ENCODE results near the gene C1orf174. TPM values are rescaled to one million over a fixed set of nuclear protein-coding genes. Genes with fewer than 3 reads are reported as not detected.

Gene C1orf174
- total RNA-seq, 1 donor from 2014 or later, result 20.5 TPM

DNA sequence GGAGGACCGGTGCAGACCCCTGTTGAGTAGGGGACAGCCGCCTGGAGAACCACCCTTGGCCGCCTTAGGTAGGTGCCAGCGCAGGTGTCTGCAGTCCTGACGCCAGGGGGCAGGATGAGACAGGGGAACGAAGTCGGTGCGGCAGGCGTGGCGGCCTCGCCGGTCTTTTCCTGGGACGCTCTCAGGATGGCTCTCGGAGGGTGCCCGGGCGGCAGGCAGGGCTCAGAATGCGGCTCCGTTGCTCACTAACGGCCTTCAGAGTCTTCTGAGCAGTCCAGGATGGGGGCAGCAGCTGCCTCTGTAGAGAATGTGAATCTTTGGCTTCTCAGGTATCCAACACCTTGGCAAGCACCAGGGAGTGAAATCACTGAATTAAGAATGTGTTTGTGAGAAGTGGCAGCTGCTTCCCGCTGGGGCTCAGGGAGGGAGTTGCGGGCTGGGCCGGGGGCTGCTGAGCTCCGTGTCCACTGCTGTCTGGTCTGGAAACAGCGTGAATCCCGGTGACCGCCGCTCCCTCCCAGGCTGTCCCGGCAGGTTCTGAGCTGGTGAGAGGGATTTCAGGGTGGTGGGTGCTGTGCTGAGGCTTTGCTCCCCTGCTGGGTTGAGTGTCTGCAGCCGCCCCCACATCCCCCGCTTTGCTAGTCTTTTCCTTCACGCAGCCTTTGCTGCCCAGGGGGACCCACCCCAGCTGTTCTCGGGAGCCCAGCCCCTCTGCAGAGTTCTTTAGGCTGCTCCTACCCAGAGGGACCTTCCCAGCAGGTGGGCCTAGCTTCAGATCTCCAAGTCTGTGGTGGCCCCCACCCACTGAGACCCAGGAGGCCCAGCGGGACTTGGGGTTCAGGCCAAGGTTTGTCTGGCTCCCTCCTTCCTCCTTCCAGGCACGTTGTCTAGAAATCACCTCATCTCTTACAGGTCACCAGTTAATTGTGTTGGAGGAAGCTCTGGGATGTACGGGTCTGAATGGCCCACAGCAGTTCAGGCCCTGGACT lies 11.1 kb upstream of the C1orf174 start:
- DNase-seq (ENCODE audit: low spot score), result no peak

DNA sequence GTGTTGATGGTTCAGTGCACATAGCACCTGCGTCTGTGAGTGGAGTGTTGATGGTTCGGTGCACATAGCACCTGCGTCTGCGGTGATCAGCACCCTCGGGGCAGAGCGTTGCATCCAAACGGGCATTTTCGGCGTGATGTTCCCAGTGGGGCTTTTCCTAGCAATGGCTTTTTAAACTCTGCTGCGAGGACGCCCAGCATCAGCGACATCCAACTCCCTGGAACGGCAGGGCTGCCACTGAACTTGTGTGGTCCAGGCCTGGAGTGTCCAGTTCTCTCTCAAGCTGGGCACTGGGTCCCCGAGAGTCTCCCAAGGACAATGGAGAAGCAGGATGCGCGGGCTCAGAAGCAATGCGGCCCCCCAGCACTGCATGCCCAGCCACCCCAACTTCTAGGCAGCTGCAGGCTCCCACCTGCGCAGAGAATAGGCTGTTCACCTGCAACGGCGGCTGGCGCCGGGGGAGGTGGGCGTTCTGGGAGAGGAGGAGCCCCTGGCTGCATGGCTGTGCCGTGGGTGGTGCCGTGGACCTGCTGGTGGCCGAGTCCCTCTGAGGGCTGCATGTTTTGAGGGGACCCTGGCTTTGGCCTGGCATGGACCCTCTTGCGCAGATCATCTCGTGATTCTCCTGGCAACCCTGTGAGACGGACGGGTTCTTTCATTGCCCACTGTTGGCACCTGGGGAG lies 10.1 kb upstream of the C1orf174 start:
- no peak for DNase-seq (ENCODE audit: low spot score)

DNA sequence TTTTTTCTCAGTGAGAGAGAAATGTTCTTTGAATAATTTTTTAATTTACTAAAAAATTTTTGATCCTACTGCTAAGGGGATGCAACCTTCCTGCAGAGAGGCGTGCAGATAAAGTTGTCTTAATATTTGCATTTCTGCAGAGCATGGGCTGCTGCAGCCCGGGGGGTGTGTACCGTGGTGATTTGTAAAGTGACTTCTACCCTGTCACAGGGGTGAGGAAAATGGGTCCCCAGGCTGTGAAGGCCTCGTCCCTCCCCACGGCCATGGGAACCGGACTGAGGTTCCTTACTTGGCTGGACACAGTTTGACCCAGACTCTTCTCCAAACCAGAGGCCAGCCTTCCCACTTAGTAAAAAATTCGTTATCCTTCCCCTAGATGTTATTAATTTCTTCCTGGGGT lies 9.5 kb upstream of the C1orf174 start:
- no peak for DNase-seq (ENCODE audit: low spot score)

DNA sequence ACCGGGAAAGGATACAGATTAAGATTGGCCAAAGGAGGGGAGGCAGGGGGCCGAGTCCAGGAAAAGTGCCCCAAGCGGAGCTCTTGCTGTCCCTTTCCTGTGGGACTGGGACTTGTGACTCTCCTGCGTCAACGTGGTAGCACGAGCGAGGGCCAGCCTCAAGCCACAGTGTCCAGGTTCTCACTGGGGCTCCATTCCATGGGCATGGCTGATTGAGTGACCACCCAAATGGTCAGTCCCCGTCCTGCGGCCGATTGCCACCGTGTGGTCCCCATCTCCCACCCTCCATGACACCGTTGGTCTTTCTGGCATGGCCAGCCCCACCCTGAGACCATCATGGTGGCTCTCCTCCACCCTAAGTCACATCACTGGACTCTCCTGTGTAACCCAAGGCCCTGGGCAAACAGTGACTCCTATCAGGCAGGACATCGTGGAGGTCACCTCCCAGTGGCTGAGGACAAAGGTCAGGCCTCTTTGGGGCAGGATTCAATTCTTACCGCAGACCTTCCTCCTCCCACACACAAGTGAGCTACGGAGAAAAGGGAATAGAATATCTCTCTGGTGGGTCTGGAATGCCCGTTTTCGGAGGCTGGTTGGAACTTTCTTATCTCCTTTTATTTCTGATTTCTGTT lies 8.9 kb upstream of the C1orf174 start:
- no peak for DNase-seq (ENCODE audit: low spot score)

DNA sequence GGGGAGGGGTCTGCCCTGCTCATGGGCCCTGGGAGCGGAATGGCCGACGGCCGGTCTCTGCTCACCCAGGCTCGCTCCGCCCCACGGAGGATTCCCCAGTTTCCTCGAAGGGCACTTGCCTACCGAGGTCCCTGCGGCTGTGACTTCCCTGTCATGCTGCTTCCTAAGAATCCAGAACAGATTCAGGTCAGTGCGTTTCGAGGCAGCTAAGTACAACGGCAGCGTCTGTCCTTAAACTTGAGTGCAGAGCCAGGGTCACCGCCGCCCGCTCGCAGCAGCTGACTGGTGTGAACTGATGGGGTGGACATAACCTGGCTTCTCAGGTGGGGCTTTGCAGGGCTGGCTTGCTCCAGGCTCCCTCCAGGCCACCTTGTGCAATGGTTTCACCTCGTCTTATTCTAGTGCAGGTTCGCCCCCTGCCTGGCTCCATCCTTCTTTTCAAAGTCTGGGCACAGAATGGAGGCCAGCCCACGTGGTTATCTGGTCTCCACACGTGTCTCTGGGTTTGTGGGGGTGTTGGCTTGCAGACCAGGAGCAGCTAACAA lies 7.6 kb upstream of the C1orf174 start:
- no peak for DNase-seq (ENCODE audit: low spot score)

DNA sequence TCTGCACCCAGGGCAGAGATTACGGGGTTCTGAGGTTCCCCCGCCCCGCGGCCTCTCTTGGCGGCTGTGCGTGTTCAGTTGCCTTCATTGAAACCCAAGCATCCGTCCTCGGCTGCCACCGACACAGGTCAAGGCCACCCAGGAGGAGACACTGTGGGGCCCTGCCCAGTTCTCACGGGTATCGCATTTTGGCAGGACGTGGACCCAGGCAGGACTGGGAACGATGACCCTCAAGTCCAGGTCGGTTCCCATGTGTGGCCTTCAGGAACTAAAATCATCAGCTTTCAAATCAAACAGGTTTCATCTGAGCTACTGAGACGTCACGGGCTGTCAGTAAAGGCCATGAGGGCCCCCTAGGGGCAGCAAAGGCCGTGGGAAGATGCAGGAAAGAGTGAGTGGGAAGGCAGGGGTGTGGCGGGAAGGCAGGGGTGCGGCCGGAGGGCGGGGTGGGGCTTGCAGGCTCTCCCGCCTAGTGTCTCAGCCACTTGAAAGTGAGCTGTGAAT lies 7.0 kb upstream of the C1orf174 start:
- DNase-seq (ENCODE audit: low spot score), result no peak

DNA sequence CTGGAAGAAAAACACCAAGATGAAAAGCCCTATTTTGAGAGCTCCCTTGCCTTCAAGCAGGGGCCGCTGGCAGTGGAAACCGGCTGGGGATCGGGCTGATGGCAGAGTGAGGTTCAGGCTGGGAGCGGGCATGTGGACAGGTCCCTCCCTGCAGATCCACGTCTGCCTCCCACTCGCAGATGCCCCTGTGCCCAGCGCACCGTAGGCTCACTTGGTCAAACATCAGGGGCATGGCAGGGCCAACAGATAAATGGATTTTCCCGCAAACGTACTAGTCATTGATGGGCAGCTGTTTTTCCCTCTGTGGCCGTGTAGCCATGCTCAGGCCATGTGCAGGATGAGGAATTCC lies 6.6 kb upstream of the C1orf174 start:
- no peak for DNase-seq (ENCODE audit: low spot score)

DNA sequence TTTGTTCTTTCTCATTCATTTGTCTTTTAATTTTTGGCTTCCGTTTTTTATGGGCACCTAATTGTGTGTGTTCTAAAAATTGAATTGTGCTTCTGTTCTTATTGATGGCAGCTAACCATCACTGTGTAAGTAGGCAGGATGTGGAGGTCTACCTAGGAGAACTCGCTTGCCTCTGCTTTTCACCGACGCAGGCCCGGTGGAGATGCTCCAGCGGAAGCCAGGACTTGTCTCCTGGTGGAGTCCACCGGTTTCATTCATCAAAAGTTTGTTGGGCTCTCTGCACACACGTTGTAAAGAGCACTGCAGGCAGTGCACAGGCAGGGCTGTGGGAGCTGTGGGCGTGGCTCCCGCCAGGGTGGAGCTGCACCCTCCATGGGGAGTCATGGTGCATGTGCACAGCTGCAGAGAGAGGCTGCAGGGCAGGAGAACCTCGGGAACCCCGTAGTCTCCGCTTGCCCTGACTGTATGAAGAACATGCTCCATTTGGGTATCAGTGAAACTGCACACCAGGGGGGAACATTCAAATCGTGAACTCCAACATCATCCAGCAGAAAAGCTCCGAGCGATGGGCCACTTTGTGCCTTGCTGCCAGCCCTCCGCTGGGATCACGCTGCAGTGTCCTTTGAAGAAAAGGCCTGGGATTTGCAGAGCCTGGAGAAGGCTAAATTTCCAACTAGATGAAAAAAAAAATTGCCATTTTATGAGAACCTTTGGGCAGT lies 6.0 kb upstream of the C1orf174 start:
- DNase-seq (ENCODE audit: low spot score), result no peak

DNA sequence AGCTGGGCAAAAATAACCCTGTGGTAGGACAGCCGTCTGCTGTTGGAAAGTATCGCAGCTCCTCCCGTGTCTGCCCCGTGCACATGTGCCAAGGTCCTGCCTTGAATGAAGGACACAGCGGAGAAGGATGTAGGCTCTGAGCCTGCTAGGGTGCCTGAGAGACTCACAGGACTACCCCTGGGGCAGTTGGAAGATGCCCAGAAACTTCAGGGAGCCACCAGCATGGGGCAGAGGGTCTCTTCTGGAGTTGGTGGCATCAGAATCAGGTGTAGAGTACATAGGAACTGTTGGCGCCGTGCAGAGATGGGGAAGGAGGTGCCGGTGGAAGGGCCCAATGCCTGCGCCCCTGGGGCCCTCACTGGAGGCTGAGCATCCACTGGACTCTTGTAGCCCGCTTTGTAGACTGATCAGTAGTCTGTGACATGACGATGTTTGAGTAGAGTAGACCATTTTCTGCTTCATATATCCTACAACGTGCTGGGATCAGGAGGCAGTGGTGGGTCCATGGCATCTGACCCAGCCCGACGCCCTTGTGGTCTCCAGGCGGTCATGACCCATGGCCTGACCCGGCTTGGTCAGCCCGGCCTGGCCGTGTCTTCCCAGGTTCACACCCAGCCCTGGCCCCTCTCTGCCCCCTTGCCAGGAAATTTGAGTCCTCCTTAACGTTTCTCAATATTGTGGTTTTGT lies 5.3 kb upstream of the C1orf174 start:
- no peak for DNase-seq (ENCODE audit: low spot score)

DNA sequence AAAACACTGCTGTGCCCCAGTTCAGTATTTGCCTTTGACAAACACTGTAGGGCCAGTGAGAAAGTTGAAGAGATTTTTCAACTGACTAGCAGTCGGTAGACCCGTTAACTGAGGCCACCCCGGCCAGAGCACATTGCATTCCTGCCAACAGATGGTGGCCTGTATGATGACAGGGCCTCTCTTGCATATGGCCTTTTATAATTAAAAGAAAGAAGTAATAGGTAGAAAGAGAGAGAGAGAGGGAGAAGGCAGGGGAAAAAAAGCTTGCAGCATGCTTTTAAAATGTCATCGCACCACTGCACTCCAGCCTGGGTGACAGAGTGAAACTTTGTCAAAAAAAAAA lies 4.7 kb upstream of the C1orf174 start:
- no peak for DNase-seq (ENCODE audit: low spot score)

DNA sequence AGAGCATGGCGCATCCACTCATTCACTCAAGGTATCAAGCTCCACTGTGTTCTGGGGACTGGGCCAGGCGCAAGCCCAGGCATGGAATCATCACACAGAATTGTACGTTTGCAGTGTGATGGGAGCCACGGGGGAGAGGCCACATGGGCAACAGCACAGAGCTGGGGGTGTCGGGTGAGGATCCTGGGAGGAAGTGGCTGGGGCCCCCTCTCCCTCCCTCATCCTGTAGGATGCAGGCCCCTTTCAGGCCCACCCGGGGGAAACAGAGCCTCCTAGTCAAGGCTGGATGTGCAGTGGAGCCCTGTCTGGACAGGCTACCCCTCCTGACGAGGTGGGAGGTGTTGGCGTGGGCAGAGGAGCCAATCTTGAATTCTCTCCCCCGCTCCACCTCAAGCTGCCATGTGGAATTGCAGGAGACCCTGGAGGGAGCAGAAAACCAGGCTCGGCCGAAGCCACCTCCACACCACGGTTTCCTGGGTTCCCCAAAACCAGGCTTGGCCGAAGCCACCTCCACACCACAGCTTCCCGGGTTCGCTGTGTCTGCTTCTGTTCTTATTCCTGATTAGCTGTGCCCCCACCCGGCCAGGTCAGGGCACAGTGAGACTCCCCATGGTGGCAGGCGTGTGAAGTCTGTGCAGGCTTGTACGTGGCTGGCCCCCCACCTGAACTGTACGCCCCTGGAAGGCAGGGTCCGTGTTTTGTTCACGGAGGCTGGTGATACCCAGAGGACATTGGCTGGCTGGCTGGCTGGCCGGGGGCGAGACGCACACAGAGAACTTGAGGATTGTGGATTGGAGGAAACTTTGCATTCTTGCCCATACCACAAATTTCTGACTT lies 4.2 kb upstream of the C1orf174 start:
- DNase-seq (ENCODE audit: low spot score), result no peak

DNA sequence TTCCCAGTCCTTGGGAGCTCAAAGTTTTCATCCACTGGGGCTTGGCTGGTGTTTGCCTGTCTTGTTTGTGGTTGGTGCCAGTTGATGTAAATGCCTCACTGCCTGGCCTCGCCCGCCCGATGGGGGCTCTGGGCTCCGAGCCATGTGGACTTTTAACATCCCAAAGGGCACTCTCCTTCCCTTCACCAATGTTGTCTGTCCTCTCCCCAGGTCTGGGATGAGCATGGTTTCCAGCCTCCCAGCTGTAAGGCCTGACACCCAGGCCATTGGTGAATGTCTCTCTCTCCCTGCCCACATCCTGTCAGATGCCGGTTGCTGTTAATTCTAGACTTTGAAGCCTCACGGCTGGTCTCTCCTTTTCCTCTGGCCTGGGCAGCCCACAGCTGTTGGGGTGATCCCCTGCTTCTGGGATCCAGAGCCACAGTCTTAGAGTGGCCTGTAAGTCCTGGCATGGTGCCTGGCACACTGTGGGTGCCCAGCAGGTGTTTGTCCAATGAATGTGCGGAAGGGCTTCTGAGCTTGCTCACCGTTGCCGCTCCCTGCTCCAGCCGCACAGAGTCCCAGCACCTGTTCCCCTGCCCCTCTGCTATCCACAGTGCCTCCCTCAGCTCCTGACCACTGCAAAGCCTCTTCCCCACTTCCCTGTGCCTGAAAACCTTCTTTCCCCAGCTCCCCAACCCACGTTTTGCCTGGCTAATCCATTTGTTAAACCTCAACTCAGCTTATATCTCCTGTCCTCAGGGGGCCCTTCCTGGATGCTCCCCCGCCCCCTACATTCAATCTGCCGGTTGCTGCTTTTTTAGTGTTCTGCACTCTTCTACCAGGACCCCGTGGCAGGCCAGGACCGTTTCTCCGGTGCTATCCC lies 3.3 kb upstream of the C1orf174 start:
- no peak for DNase-seq (ENCODE audit: low spot score)

DNA sequence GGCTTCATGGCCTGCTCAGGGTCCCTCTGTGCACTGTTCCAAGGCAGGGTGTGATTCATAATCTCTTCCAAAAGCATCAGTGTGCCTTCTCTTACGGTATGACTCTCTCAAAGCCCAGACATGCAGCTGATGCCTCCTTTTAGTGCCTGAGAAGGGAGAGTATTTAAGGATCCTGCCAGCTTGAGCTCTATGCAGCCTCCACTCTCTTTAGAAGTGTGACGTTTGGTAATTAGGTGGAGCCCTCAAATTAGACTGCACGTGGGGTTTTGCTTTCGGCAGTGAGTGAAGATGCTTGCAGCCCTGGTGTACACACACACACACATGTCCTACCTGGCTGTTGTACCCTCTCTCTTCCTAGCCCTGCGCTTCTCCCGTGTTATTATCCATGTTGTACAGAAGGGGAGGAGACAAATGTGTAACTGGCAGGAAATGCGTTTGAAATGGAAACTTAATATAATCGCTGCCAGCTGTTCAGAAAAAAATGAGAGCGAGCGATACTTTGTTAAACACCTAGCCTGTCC lies 2.6 kb upstream of the C1orf174 start:
- no peak for DNase-seq (ENCODE audit: low spot score)

DNA sequence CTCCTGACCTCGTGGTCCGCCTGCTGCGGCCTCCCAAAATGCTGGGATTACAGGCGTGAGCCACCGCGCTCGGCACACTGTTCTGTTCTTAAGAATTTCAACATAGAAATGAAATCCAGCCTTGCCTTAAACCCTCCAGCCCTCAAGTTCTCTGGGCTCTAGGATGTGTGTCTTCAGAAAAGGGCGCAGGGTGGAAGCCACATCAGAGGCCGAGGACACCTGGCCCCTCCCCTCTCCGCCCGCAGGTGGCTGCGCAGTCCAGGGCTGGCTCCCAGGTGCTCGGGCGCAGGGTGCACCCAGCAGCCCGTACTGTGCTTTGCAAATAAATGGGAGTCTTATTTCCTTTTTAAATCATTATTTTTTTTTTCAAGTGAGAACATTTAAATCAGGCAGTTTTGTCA lies 2.0 kb upstream of the C1orf174 start:
- DNase-seq (ENCODE audit: low spot score), result no peak

DNA sequence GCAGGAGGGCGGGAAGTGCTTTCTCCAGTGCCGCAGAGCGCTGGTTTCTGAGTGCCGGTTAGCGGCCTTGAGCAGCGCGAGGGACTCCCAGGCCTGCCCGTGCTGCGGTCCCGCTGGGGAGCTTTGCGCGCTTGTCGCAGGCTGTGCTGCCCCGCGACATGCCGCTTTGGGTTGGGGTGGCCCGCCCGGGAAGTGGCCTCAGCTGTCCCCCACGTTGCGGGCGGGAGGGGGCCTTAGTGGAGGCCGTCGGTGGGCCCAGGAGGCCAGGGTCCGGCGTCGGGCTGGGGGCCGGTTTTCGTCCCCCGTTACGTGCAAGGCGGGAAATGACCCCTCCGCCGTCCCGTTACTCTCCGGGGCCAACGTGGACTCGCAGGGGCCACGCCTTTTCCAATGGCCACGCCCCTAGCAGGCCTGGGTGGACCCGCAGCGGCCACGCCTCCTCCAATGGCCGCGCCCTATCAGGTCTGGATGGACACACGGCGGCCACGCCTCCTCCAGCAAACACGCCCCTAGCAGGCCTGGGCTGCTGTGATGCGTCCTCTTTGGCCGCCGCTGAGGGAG lies 977 bp upstream of the C1orf174 start:
- DNase-seq (ENCODE audit: low spot score), result peak; percentile 99

DNA sequence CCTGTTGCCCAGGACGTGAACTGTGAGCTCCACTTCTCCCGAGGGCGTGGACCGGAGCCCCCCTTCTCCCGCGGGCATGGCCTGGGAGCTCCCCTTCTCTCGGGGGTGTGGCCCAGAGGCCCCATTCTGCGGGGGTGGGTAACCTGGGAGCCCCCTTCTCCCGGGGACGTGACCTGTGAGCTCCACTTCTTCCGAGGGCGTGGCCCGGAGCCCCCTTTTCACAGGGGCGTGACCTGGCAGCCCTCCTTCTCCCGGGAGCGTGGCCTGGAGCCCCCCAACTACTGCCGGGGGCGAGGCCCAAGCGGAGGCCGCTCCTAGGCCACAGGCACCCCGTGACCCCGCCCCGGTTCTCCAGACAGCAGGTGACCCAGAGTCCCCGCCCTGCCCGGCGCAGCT lies 320 bp downstream of the C1orf174 start:
- no peak for DNase-seq (ENCODE audit: low spot score)

DNA sequence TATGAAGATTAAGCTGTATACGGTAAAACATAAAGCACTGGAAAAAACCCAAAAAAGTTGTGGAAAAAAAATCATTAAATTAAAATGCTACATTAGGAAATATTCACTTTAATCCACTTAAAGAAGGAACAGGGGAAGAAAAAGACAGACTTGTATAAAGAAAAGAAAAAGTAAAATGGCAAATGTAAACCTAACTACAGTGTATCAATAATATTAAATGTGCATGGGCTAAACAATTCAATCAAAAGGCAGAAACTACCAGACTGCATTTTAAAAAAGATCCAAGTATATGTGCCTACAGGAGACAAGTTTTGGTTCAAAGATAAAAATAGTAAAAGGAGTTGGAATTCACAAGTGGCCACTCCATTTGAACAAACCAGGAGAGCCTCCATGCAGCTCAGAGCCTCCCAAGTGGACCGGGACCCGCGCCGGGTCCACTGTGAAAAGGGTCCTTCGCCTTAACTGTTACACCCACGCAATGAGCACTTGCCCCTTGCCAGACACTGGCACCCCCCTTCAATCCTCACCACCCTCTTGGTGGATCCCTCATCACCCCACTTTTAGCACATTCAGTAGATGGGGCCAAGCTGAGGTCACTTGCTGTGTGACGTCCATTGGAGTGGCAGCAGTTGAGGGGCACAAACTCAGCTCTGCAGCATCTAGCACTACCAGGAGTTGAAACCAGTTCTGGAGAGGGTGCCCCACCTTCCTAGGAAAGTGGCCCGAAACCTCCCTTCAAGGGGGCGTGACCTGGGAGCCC lies 898 bp downstream of the C1orf174 start:
- DNase-seq (ENCODE audit: low spot score), result no peak

DNA sequence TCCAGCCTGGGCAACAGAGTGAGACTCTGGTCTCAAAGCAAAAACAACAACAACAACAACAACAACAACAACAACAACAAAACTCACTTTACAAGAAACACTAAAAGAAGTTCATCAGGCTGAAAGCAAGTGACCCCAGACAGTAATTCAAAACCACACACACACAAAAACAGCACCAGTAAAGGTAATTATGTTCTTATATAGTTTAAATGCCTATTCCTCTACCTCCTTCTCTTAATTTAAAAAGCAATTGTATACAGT lies 1.7 kb downstream of the C1orf174 start:
- DNase-seq (ENCODE audit: low spot score), result no peak
